GM12801 (cell line): ENCODE data around the gene CDC5L.

Experiments used
- TF ChIP-seq, protein P1 (sequence below): IDR thresholded peaks from one replicate; pipeline ENCODE4 v1.5.1; 2011; ENCODE audit warnings: control low read depth; ENCODE audit not compliant: insufficient read length; ENCODE audit errors: extremely low read depth

Gene CDC5L

GRCh38 chr6:44377484-44377883 is 10.0 kb upstream of the CDC5L start:
- TF ChIP-seq, protein P1, sequence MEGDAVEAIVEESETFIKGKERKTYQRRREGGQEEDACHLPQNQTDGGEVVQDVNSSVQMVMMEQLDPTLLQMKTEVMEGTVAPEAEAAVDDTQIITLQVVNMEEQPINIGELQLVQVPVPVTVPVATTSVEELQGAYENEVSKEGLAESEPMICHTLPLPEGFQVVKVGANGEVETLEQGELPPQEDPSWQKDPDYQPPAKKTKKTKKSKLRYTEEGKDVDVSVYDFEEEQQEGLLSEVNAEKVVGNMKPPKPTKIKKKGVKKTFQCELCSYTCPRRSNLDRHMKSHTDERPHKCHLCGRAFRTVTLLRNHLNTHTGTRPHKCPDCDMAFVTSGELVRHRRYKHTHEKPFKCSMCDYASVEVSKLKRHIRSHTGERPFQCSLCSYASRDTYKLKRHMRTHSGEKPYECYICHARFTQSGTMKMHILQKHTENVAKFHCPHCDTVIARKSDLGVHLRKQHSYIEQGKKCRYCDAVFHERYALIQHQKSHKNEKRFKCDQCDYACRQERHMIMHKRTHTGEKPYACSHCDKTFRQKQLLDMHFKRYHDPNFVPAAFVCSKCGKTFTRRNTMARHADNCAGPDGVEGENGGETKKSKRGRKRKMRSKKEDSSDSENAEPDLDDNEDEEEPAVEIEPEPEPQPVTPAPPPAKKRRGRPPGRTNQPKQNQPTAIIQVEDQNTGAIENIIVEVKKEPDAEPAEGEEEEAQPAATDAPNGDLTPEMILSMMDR: no peak

DNA sequence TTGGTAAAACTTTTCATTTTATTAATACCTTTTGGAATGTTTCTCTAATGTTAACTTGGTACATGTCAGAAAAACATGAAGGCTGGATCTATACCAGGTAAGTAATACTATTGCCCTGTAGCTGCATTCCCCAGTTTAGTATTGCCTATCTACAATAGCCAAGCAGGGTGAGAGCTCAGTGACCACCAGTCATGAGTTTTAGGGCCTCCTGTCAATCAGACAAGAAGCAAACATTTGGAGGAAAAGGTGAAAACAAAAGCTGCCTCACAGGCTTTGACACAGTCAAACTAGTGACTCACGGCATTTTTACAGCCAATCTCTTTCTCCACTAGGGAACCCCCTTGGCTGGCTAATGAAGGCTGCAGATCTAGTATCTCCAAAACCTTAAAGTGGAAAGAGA is 9.5 kb upstream of the CDC5L start:
- TF ChIP-seq, protein P1: no peak

DNA sequence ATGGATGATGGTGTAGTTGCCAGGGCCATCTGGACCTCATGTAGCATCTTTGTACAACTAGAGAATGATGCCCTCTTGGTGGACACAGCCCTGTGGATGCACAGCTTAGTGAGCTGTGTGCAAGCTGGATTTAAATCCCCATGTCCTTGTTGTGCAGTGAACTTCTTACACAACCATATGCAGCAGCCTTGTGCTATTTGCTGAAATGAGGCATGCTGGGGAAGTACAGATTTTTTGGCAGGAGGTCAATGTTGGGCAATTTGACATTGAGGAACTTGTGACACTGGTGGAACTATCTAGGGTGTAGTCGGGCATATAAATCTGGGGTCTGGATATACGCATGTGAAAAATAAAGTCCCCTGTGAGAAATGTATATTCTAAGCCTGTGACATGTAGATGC is 5.8 kb upstream of the CDC5L start:
- TF ChIP-seq, protein P1: no peak

DNA sequence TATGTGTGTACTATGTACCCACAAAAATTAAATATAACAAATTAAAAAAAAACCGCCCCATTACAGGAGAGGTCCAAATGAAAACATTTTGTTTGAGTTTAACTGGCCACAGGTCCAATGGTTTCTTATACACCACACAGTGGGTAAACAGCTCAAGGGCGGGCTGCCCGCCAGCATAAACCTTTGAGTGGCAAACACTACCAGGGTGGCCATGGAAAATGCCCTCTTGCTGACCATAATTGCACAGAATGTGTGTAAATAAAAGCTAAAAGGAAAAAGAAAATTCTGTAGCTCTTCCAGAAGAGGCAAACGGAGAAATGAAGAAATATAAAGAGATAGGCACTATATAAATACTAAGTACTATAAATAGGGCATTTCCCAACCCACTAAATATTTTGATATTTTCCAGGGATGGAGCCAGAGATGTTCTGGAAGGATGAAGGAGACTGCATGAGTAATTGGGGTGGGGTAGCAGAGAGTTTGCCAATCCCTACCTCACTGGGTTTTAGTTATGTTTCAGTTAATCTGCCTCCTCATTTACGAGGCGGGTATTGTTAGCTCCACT is 1.1 kb upstream of the CDC5L start:
- TF ChIP-seq, protein P1: no peak

DNA sequence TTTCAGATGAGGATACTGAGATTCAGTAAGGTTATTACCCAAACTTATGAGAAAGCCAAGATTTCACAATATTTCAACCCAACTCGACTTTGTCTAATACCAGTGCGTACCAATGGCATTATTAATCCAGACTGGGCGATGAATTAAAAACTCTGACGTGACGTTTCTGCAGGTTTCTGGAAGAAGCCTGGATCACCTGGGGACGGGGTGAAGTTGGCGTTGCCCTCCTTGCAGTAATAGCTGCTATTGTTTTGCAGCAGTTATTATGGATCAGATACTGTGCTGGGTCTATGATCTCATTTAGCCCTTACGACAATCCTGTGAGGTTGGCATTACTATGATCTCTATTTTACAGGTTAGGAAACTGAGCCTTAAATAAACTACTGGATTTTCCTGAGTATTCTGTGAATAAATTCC is 569 bp upstream of the CDC5L start:
- TF ChIP-seq, protein P1: no peak

- TF ChIP-seq, protein P1: no peak
These were observed 605 bp downstream of the CDC5L start for GRCh38 chr6:44388135-44388487.

DNA sequence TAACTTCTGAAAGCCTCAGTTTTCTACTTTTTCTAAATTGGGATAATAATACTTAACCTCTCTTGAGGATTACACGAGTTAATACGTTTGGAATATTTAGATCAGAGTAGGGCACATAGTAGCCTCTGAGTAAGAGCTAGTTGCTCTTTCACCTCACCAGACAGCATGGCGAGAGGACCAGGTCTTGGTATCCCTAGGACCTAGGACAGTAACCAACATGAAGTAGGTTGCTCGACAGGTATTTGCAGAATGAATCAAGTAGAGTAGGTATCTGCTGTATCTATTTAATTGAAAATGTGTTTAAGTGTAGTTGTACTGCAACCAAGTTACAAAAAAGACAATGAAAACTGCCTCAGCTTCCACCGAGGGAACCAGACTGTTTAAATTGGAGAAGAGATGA is 1.4 kb downstream of the CDC5L start:
- TF ChIP-seq, protein P1: no peak
